Glomerular endothelial cell (primary cell): ENCODE results near the gene CEACAM8. TPM values are rescaled to one million over a fixed set of nuclear protein-coding genes. Genes with fewer than 3 reads are reported as not detected.
"Not testable (repeated sequence)": the region's sequence is repeated elsewhere in the genome, so short reads cannot be mapped to it uniquely, and the experiment has no call there.

Experiments used
- DNase-seq: peaks from one replicate; pipeline ENCODE4 v3.0.0-alpha.2; 2011; ENCODE audit warnings: low read depth, low spot score; ENCODE audit errors: extremely low read depth
- total RNA-seq: library from RNA; depleted of rRNA; stranded (reverse); fragments of >200 nt; gene quantifications from 2 replicates; pipeline ENCODE4 v1.2.3, GENCODE V29; 2015

CEACAM8 gene
- total RNA-seq, 1 donor from 2014 or later: not detected

- DNase-seq: no peak
Measured at GRCh38 chr19:42546831-42547500, 47.8 kb downstream of the CEACAM8 start.

GRCh38 chr19:42544146-42544545 lies 50.6 kb downstream of the CEACAM8 start:
- no peak for DNase-seq

GRCh38 chr19:42542791-42543190 lies 51.9 kb downstream of the CEACAM8 start:
- no peak for DNase-seq

GRCh38 chr19:42540071-42540553 lies 54.6 kb downstream of the CEACAM8 start:
- no peak for DNase-seq

GRCh38 chr19:42538841-42539709 lies 55.6 kb downstream of the CEACAM8 start:
- no peak for DNase-seq

GRCh38 chr19:42535276-42535675 lies 59.4 kb downstream of the CEACAM8 start:
- DNase-seq: not testable (repeated sequence)

- no peak for DNase-seq
Measured at GRCh38 chr19:42534391-42534790, 60.3 kb downstream of the CEACAM8 start.

GRCh38 chr19:42532891-42533290 lies 61.8 kb downstream of the CEACAM8 start:
- DNase-seq: no peak

- no peak for DNase-seq
Measured at GRCh38 chr19:42531313-42531712, 63.4 kb downstream of the CEACAM8 start.

Other genes with a start within 250 kb of the CEACAM8 start
- gene CNFN, start 204.6 kb downstream of the CEACAM8 start, total RNA-seq: not detected in 2 replicates
- gene LIPE, start 167.5 kb downstream of the CEACAM8 start, total RNA-seq: 9.3 and 10.7 TPM in 2 replicates
- gene CXCL17, start 152.0 kb downstream of the CEACAM8 start, total RNA-seq: not detected in 2 replicates
- gene CEACAM1, start 66.4 kb downstream of the CEACAM8 start, total RNA-seq: 38.8 and 41.5 TPM in 2 replicates
- gene PSG3, start 145.6 kb upstream of the CEACAM8 start, total RNA-seq: 0.29 TPM in 1 of 2 replicates, not detected in the other
- gene PSG8, start 170.8 kb upstream of the CEACAM8 start, total RNA-seq: not detected in 2 replicates